ENCODE results near the gene HOXA11. TPM values are rescaled to one million over a fixed set of nuclear protein-coding genes. Genes with fewer than 3 reads are reported as not detected.

Gene HOXA11
- total and polyA plus RNA-seq, 10 of the 15 experiments (the other 5 are each of a cell fraction or from before 2014, with no cell fraction given): not detected

GRCh38 chr7:27143023-27143949 lies 41.7 kb downstream of the HOXA11 start, which contains the start of gene HOXA5 (continued):
- no peak for TF ChIP-seq ATF2 (IDR thresholded peaks at IDR 0.05; ENCODE audit: low read length)
- 0 out of 6 replicates have a peak, but pooled peaks of 1 of the 3 experiments have one; percentile 30 for TF ChIP-seq CTCF (IDR thresholded peaks at IDR 0.05 in 2 of 3, conservative IDR thresholded peaks at IDR 0.05 in 1 of 3; ENCODE audit: control insufficient read depth in 2 of 3, extremely low read depth in 1 of 3, insufficient read depth in 1 of 3, low read depth in 3 of 3, low read length in 3 of 3)
- TF ChIP-seq BCL3 (IDR thresholded peaks at IDR 0.05; ENCODE audit: borderline replicate concordance, insufficient read depth, low read depth, low read length, poor library complexity, severe bottlenecking): no peak
- TF ChIP-seq ZNF207 (IDR thresholded peaks at IDR 0.05; ENCODE audit: borderline replicate concordance): no peak
- TF ChIP-seq NR2C2 (IDR thresholded peaks at IDR 0.05; ENCODE audit: borderline replicate concordance, control insufficient read depth, insufficient read length, low read depth): no peak
- TF ChIP-seq ZBTB4 (CRISPR knock-in tag; IDR thresholded peaks at IDR 0.05): no peak
